GM13977 (cell line): ENCODE results near the gene RBPJ.

ENCODE experiments used
- DNase-seq: peaks from one replicate; pipeline ENCODE4 v3.0.0; 2012; ENCODE audit warnings: low spot score
- in situ Hi-C: fragments of 300-500 bp; cut with MboI; formaldehyde crosslinking; loops from one replicate; pipeline ENCODE4 v1.12.0; 2022; ENCODE audit warnings: low sequenced_read_pairs, low pct_unique_long_range_greater_than_20kb, mixed read lengths, inconsistent platforms; ENCODE audit not compliant: unreplicated experiment
- TF ChIP-seq, protein P1 (sequence below): IDR thresholded peaks from 2 replicates; pipeline ENCODE4 v1.5.1; 2012; ENCODE audit warnings: mild to moderate bottlenecking, control low read depth; ENCODE audit not compliant: insufficient read depth; ENCODE audit errors: extremely low read depth, missing control alignments

The RBPJ gene

DNA sequence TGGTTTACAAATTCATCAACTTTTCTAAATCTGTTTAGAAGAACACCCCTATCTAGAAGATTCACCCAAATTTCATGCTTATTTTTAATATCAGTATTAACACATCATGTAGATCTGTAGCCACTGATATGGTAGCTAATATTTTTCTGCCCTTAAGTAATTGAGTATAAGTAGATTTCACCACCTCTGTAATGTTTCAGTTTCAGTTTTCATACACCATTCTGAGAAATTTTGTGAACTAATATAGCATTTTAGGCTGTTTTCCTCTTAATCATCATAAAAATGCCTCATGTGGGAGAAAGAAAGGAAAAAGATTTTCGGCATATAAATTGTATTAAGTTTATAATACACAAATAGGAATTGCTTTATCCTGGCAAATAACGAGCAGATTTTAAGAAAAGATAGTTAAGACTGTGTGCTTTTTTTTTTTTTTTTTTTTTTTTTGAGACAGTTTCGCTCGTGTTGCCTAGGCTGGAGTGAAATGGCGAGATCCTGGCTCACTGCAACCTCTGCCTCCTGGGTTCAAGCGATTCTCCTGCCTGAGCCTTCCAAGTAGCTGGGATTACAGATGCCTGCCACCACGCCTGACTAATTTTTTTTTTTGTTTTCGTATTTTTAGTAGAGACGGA is 21.4 kb upstream of the RBPJ start:
- DNase-seq: peak; percentile 43
- in situ Hi-C loops: no loop called here
- TF ChIP-seq, protein P1, sequence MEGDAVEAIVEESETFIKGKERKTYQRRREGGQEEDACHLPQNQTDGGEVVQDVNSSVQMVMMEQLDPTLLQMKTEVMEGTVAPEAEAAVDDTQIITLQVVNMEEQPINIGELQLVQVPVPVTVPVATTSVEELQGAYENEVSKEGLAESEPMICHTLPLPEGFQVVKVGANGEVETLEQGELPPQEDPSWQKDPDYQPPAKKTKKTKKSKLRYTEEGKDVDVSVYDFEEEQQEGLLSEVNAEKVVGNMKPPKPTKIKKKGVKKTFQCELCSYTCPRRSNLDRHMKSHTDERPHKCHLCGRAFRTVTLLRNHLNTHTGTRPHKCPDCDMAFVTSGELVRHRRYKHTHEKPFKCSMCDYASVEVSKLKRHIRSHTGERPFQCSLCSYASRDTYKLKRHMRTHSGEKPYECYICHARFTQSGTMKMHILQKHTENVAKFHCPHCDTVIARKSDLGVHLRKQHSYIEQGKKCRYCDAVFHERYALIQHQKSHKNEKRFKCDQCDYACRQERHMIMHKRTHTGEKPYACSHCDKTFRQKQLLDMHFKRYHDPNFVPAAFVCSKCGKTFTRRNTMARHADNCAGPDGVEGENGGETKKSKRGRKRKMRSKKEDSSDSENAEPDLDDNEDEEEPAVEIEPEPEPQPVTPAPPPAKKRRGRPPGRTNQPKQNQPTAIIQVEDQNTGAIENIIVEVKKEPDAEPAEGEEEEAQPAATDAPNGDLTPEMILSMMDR: no peak

DNA sequence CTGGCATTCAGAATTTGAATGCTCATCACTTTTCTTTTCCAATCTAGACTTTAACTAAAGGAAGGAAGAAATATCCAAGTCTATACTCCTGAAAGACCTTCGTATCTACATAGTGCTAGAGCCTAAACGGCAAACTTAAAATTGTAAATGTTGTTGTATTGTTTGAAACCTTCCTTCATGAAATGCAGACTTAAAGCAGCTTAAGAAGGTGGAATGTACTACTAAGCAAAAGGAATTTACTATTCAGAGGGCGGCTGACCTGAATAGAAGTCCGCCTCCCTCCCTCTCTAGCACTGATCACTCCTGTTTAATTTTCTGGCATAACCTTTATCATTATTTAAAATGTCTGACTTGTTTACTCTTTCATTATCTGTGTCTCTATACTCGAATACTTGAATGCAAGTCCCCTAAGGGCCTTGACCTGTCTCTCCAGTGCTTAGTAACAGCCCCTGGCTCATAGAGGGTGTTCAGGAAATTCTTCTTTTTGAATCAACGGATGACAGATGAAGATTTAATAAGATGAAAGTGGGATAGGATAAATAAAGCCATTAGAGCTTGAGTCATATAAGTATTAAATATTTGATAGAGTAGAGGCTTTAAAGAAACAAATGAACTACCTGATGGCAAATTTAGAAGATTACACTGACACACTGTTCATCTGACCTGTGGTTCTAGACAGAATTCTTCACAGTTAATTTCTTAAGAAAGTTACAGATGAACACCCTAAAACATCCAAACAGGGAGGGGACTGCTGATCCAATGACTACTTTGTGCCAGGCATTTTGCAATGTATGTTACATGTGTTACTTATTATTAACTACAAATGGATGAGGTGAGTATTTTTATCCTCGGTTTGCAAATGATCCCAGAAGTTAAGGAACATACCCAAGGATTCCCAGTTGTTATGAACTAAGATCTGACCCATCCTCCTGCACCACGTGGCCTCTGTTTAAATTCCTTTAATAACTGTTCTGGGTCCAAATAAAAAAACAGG is 20.2 kb upstream of the RBPJ start:
- TF ChIP-seq, protein P1: no peak
- no peak for DNase-seq
- in situ Hi-C loops: no loop called here

DNA sequence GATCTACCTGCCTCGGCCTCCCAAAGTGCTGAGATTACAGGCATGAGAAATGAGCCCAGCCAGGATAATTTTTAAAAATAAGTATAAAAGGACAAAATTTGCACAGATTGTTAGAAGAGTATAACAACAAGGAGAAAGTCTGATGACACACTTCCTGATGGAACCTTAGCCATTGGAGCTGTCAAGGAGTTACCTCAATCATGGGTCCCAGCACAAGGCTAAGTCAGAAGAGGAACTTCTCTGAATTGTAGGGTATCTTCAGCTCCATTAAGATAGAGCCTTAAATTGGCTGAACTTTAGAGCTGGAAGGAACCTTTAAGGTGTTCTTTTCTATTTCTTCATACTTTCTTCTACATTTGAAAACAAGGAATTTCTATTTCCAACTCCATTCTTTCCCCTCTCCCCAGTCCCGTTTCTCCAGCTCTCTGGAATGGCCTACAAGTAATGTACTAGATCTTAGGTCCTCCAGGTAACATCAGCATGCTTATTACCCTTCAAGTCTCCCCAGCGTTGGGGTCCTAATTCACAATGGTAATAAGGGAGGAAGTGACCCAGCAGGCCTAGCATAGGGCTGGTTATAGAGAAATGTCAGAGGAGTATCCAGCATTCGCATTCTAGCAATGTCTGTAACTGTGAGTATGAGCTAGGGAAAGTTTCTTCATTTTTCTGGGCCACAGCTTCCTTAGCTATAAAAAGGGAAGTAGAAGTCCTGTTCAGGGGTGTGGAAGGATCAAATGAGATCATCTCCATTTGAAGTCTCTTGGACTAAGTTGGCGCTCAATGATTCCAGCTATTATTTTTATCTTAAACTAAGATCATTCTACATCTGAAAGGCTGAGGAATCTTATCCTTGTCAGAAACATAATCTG is 18.5 kb upstream of the RBPJ start:
- in situ Hi-C loops: no loop called here
- DNase-seq: no peak
- TF ChIP-seq, protein P1: no peak

DNA sequence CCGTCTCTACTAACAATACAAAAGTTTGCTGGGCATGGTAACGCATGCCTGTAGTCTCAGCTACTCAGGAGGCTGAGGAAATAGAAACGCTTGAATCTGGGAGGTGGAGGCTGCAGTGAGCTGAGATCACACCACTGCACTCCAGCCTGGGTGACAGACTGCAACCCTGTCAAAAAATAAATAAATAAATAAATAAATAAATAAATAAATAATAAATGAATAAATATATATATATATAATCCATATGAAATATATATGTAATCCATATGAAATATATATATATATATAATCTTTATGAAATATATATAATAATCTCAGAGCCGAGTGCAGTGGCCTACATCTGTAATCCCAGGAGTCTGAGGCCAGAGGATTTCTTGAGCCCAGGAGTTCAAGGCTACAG is 17.8 kb upstream of the RBPJ start:
- in situ Hi-C loops: no loop called here
- TF ChIP-seq, protein P1: no peak
- no peak for DNase-seq

DNA sequence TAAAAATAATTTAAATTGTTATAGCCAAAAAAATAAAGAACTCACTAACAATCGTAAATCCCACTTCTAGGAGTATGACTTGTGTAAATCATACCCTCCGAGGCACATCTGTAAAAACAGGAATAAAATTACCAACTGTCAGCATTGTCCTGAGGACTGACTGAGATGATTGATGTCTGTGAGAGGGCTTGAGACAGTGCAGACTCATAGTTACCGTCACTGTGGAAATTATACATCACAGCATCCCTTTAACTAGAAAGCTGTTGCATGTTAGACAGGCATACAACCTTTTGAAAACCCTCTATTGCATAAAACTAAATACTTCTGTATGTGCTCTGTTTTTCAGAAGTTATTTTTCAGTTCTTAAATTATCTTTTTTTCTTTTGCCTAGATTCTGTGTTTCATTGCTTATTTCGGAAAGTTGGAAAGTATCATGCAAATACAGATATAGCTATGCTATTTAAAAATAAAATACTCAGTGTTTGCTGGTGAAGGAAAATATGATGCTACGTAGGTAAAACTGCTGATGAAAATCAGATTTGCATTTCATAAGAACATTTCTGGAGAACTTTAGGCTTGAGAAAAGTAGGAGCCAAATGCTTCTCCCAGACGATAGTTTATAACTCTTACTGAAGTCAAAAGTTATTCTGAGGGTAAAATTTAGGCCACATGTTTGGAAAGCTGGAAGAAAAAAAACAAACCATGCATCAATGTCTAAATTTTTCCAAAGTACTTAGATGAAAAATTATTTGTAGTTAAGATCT is 13.6 kb upstream of the RBPJ start:
- in situ Hi-C loops: no loop called here
- DNase-seq: no peak
- TF ChIP-seq, protein P1: no peak
